OCI-LY1 (cell line): Measurements from ENCODE around the gene VN1R4.
"Not testable (repeated sequence)": the region's sequence is repeated elsewhere in the genome, so short reads cannot be mapped to it uniquely, and the experiment has no call there.

ENCODE experiments used
- CTCF ChIP-seq: fragments of 200-600 bp; sonication (generic), shearing (Covaris generic); IDR thresholded peaks from 2 replicates; pipeline ENCODE4 v1.5.1; 2017; ENCODE audit warnings: mild to moderate bottlenecking, antibody characterized with exemption, low read length, moderate library complexity, mixed read lengths
- EZH2 ChIP-seq: fragments of 200-600 bp; sonication (generic), shearing (Covaris generic); IDR thresholded peaks from 2 replicates; pipeline ENCODE4 v1.8.0; 2017; ENCODE audit warnings: borderline replicate concordance, mixed run types, mild to moderate bottlenecking, antibody characterized with exemption, low read length, moderate library complexity, mixed read lengths

GRCh38 chr19:53222716-53223115 is 44.8 kb downstream of the VN1R4 start:
- not testable (repeated sequence) for TF ChIP-seq CTCF, EZH2
